IPS-20b (cell line): ENCODE data around the gene DYNLT4.
A peak's percentile ranks its signal among the peaks of the same experiment; 100 is the strongest.
"Not testable (repeated sequence)": the region's sequence is repeated elsewhere in the genome, so short reads cannot be mapped to it uniquely, and the experiment has no call there.

Source experiments
- H3K27ac ChIP-seq: one replicate; pipeline ENCODE4 v1.5.1; 2013; ENCODE audit warnings: low read length
- H3K27me3 ChIP-seq: 2 replicates; pipeline ENCODE4 v1.6.1; 2013; ENCODE audit warnings: mild to moderate bottlenecking, low read length, inconsistent platforms; ENCODE audit not compliant: insufficient read depth
- H3K36me3 ChIP-seq: 2 replicates; pipeline ENCODE4 v1.6.1; 2013; ENCODE audit warnings: low read depth, mild to moderate bottlenecking, inconsistent platforms, low read length, moderate library complexity; ENCODE audit not compliant: insufficient read depth
- H3K4me1 ChIP-seq: 2 replicates; pipeline ENCODE4 v1.6.1; 2013; ENCODE audit warnings: mild to moderate bottlenecking, control low read depth, inconsistent platforms, low read length, moderate library complexity; ENCODE audit not compliant: insufficient read depth
- H3K4me3 ChIP-seq: 2 replicates; pipeline ENCODE4 v1.5.1; 2013; ENCODE audit warnings: mild to moderate bottlenecking, low read length, inconsistent platforms
- H3K9ac ChIP-seq: 2 replicates; pipeline ENCODE4 v1.6.1; 2013; ENCODE audit warnings: low read depth, mild to moderate bottlenecking, inconsistent platforms, low read length, moderate library complexity
- H3K9me3 ChIP-seq: 2 replicates; pipeline ENCODE4 v1.6.1; 2013; ENCODE audit warnings: mild to moderate bottlenecking, low read depth, low read length, inconsistent platforms; ENCODE audit not compliant: insufficient read depth

Gene DYNLT4

GRCh38 chr1:44817307-44817706, 10.2 kb upstream of the DYNLT4 start:
- no peaks in the 10 kb centered on the region for H3K9me3 ChIP-seq
- H3K36me3 ChIP-seq = no peaks in the 10 kb centered on the region
- H3K4me3 ChIP-seq = no peak overlapping the region
- H3K27me3 ChIP-seq = no peaks in the 10 kb centered on the region
- H3K4me1 ChIP-seq = no peaks in the 10 kb centered on the region
- no peak overlapping the region for H3K27ac ChIP-seq
- H3K9ac ChIP-seq = no peak overlapping the region

DNA sequence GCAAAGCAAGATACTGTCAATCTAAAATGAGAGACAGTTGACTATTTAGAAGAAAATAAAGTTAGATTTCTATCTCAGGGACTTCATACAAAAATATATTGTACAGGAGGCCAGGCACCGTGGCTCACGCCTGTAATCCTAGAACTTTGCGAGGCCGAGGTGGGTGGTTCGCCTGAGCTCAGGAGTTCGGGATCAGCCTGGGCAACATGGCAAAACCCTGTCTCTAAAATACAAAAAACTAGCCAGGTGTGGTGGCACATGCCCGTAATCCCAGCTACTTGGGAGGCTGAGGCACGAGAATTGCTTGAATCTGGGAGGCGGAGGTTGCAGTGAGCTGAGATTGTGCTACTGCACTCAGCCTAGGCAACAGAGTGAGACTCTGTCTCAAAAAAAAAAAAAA, 8.8 kb upstream of the DYNLT4 start:
- H3K4me1 ChIP-seq, H3K36me3 ChIP-seq, H3K9me3 ChIP-seq, H3K9ac ChIP-seq, H3K4me3 ChIP-seq, H3K27me3 ChIP-seq, H3K27ac ChIP-seq: not testable (repeated sequence)

GRCh38 chr1:44812822-44813543, 5.8 kb upstream of the DYNLT4 start:
- H3K27ac ChIP-seq = no peak overlapping the region
- peaks cover 15% of the 10 kb centered on the region; the same call in 1 of the 2 replicates for H3K4me1 ChIP-seq
- no peaks in the 10 kb centered on the region for H3K36me3 ChIP-seq
- H3K4me3 ChIP-seq = peak overlapping the region; percentile 35; the same call in 1 of the 2 replicates
- H3K27me3 ChIP-seq = no peaks in the 10 kb centered on the region
- no peak overlapping the region for H3K9ac ChIP-seq
- H3K9me3 ChIP-seq = no peaks in the 10 kb centered on the region

GRCh38 chr1:44811234-44811633, 4.1 kb upstream of the DYNLT4 start:
- Histone ChIP-seq H3K4me1 (peaks cover 29% of the 10 kb centered on the region; the same call in 1 of the 2 replicates), H3K36me3 (no peaks in the 10 kb centered on the region), H3K9me3 (no peaks in the 10 kb centered on the region), H3K9ac (no peak overlapping the region), H3K4me3 (no peak overlapping the region), H3K27me3 (no peaks in the 10 kb centered on the region), H3K27ac (no peak overlapping the region)

- H3K9me3 ChIP-seq, H3K9ac ChIP-seq, H3K27ac ChIP-seq, H3K27me3 ChIP-seq, H3K4me3 ChIP-seq, H3K36me3 ChIP-seq: not testable (repeated sequence)
- peaks cover 29% of the 10 kb centered on the region; the same call in 1 of the 2 replicates for H3K4me1 ChIP-seq
These were observed 3.6 kb upstream of the DYNLT4 start for GRCh38 chr1:44810762-44811105.

DNA sequence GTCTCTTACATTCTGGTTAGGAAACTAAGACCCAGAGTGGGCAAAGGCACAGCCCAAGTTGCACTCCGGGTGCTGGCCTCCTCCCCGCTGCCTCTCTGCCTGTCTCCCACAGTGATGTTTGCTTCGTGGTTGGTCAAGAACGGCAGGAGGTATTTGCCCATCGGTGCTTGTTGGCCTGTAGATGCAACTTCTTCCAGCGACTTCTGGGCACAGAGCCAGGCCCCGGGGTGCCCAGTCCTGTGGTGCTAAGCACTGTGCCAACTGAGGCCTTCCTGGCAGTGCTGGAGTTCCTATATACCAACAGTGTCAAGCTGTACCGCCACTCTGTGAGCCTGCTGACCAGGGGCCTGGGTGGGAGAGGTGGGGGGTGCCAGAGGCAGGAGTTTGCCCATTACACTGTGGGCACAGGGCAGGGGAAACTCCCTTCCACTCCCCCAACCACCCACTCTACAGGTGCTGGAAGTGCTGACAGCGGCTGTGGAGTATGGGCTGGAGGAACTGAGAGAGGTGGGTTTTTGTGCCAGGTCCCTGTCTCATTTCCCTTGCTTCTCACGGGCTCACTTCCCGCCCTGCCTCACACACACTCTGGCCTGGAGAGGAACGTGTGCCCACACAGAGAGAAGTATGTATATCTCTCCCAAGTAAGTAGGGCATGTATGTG, 3.1 kb upstream of the DYNLT4 start:
- Histone ChIP-seq H3K4me3 (no peak overlapping the region), H3K4me1 (peaks cover 29% of the 10 kb centered on the region; the same call in 1 of the 2 replicates), H3K27me3 (no peaks in the 10 kb centered on the region), H3K9me3 (no peaks in the 10 kb centered on the region), H3K27ac (no peak overlapping the region), H3K9ac (no peak overlapping the region; the same call in 1 of the 2 replicates), H3K36me3 (peaks cover 8% of the 10 kb centered on the region)

- Histone ChIP-seq H3K27me3 (no peaks in the 10 kb centered on the region), H3K36me3 (peaks cover 15% of the 10 kb centered on the region), H3K4me1 (peaks cover 29% of the 10 kb centered on the region; the same call in 1 of the 2 replicates), H3K27ac (no peak overlapping the region), H3K9ac (peak overlapping the region; percentile 67; the same call in 1 of the 2 replicates), H3K9me3 (no peaks in the 10 kb centered on the region), H3K4me3 (peak overlapping the region; percentile 13)
These were observed 2.1 kb upstream of the DYNLT4 start for GRCh38 chr1:44808938-44809917.

DNA sequence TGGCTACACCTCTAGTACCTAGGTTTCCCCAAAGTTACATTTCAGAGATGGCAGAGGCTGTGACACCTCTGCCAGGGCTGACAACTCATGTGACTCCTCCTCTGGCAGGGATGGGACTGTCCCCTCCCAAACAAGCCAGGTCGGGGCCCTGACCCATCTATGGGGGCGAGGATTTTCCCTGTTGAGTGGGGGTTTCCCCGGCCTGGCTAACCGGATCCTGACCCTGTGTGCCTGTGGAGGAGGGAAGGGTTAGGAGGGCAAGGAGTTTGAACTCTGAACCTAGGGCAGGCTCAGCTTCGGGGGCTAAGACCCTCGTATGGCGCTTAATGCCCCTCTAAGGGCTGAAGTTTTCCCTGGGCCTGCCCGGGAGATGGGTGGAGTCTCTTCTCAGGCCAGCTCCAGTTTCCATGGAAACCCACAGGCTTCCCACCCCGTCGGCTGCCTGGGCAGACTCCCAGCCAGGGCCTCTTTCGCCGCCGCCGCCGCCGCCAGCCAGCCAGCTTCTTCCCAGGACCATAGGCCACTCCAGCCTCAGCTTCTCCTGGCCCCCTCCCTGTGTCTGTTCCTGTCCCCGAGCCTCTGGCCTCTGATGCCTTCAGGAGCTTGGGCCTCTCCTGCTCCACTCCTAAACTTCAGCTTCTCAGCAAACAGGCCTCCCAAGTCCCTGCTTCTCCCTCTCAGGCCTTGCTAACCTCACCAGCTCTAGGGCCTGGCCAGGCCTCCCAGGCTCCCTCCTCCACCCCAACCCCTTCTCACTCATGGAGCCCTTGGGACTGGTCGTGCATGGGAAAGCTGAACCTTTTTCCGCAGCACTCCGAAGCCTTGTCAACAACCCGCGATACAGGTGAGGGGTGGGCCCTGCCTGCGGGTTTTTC, 1.1 kb upstream of the DYNLT4 start, which contains the start of gene BTBD19:
TSS of gene BTBD19 (plus strand) at position 461 of the 875 bp plus-strand sequence. CDS start at position 759, 298 bp downstream.
- Histone ChIP-seq H3K27ac (peak within 1 kb of the TSS; percentile 85), H3K9ac (peak within 1 kb of the TSS; percentile 81), H3K4me3 (peak within 1 kb of the TSS; percentile 52), H3K36me3 (peaks cover 24% of the 10 kb centered on the region), H3K4me1 (peaks cover 29% of the 10 kb centered on the region; the same call in 1 of the 2 replicates), H3K9me3 (no peaks in the 10 kb centered on the region), H3K27me3 (no peaks in the 10 kb centered on the region)

GRCh38 chr1:44807364-44808062, 362 bp upstream of the DYNLT4 start:
- Histone ChIP-seq H3K9ac (peak overlapping the region; percentile 81), H3K27ac (peak overlapping the region; percentile 85), H3K9me3 (no peaks in the 10 kb centered on the region), H3K4me3 (peak overlapping the region; percentile 37; the same call in 1 of the 2 replicates), H3K36me3 (peaks cover 29% of the 10 kb centered on the region), H3K4me1 (peaks cover 29% of the 10 kb centered on the region; the same call in 1 of the 2 replicates), H3K27me3 (no peaks in the 10 kb centered on the region)

GRCh38 chr1:44806025-44806703, 987 bp downstream of the DYNLT4 start:
- Histone ChIP-seq H3K9me3 (no peaks in the 10 kb centered on the region), H3K27ac (peak overlapping the region; percentile 85), H3K27me3 (no peaks in the 10 kb centered on the region; the same call in 1 of the 2 replicates), H3K4me3 (no peak overlapping the region), H3K4me1 (peaks cover 31% of the 10 kb centered on the region), H3K9ac (peak overlapping the region; percentile 81; the same call in 1 of the 2 replicates), H3K36me3 (peaks cover 29% of the 10 kb centered on the region)
